HG03159 (cell line): ENCODE data around the gene GCLC.
A peak's percentile ranks its signal among the peaks of the same experiment; 100 is the strongest.
"Not testable (repeated sequence)": the region's sequence is repeated elsewhere in the genome, so short reads cannot be mapped to it uniquely, and the experiment has no call there.

Experiments used
- ATAC-seq: cut with Tn5 transposase; IDR thresholded peaks from one replicate; pipeline ENCODE4 v1.9.1; 2021; ENCODE audit warnings: mild to moderate bottlenecking, moderate library complexity; ENCODE audit not compliant: unreplicated experiment

GCLC gene

DNA sequence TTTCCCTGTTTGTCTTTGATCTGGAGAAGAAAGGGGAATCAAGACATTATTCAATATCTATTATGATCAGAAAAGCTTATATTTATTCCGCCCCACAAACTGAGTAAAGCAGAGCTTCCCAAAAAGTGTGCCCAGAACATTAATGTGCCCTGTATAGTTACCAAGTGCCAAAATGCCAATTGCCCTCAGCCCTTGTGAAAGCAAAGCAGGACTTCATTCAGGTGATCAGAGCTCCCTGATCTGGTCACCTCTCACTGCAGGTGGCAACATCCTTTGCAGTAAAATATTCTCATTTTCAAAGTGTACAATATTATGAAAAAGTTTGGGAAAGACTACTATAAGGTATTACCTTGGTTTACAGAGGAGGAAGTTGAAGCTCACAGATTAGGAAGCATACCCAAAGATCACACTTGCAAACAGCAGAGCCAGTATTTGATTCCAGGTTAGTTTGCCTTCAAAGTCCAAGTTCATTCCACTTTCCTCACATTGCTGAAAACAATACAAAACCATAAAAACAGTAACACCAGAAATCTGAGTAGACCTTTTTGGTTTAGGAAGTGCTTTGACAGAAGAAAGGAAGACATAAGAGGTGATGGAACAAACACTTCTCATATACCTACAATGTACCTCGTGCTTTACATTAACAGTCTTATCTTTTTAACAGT lies 19.6 kb upstream of the GCLC start:
- ATAC-seq = no peak

GRCh38 chr6:53556986-53557715 lies 12.2 kb upstream of the GCLC start:
- no peak for ATAC-seq

- not testable (repeated sequence) for ATAC-seq
These were observed 8.7 kb upstream of the GCLC start for GRCh38 chr6:53553600-53553999.

- not testable (repeated sequence) for ATAC-seq
These were observed 6.8 kb upstream of the GCLC start for GRCh38 chr6:53551681-53552080.

DNA sequence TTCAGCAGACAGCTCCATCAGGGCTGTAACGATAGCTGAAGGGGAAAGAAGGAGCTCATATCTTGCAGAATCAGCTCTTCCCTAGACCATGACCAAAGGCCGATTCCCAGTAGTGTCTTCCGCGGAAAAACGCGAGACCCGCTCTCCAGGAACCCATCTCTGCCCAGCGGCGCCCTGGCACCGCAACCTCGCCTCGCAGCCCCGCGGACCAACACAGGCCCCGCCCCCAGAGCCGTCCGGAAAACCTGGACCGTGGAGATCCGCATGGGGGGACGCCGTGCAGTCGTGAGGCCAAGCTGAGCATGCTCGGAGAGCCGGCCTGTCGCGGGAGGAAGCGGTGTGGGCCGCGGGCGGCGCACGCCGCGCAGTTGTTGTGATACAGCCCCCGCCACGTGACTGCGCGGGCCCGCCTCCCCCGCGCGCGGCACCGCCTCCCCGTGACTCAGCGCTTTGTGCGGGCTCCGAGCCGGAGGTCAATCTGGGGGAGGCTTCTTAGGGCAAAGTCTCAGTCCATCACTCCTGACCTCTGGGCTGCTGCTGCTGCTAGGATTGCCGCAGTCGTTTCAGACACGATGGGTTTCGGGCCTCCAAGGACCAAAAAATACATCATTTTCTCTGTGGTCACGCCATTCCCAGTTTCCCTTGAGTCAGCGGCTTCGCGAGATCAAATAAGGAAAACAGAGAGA lies 3.1 kb upstream of the GCLC start:
- peak; percentile 73 for ATAC-seq

DNA sequence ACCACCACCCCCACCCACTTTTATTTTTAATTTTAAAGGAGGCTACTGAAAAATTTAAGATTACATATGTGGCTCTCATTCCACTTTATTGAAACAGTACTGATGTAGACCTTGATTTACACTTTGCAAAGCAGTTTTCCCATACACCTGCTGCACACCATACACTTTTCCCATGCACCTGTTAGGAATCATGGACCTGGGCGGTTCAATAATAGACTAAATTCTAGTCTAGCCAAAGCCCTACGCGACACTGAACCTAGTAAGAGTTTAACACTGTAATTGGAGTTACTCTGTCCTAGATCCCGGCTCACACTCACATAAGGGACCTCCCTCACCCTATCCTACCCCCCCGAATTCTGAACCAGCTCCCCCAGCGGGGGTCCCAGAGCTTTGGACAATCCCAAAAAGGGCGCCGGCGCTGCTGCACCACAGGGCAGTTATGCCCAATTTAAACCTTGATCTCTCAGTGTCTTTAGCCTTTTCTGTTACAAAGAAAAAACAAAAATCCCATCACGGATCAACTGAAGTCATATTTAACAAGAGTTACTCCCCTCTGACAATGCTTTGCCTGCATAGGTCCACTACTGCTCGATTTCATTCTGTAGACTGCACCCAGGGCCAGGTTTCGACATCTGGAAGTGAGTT lies 2.4 kb upstream of the GCLC start:
- ATAC-seq = peak; percentile 9

GRCh38 chr6:53546281-53546680 lies 1.4 kb upstream of the GCLC start:
- no peak for ATAC-seq

- no peak for ATAC-seq
These were observed 758 bp downstream of the GCLC start for GRCh38 chr6:53544217-53544469.

DNA sequence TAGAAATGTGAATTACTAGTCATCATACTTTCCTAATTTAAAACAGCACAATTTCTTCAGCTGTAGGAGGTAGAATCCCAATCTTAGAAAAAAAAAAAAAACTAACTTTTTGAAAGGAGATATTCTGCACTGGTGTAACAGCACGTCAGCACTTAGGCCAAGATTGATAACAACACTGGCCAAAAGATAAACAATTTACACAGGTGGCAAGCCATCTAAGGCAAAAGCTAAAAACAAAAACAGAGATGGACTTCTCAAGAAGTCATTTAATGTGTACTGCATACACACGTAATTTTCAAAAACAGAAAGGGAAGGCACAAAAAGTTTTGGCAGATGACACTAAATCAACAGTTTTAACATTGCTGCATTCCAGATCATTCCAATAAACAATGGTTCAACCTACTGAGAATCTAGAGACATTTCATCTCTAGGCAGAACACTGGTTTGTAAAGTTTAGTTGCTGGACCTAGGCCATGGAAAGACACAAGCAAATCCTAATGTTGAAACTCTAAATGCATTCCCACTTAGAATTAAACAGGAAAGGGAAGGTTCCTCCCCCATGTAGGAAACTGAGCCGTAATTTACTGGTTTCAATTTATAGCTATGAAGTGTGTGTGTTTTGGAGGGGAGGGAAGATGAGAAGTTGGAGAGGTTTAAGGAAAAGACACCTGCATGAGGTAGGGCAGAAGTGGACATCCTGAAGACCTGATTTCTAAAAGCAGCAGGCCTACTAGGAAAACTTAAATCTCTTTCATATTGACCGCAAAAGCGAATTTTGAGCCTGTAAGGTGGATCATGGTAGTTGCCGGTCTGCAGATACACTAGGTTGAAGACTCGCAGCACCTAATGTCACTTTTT lies 1.3 kb downstream of the GCLC start:
- no peak for ATAC-seq

- ATAC-seq = no peak
These were observed 3.0 kb downstream of the GCLC start for GRCh38 chr6:53541900-53542299.

DNA sequence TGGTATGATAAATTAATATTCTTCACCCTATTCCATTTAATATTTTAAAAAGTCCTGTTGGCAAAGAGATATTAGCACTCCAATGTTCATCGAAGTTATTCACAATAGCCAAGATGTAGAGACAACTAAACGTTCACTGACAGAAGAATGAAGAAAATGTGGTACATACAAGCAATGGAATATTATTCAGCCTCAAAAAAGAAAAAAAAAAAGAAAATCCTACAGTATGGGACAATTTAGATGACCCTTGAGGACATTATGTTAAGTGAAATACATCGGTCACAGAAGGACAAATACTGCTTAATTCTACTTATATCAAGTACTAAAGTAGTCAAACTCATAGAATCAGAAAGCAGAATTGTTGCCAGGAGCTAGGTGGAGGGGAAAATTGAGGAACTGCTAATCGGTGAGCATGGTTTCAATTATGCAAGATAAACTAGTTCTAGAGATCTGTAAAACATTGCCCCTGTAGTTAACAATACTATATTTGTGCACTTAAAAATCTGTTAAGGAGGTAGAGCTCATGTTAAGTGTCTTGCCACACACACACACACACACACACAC lies 4.7 kb downstream of the GCLC start:
- ATAC-seq = no peak

- no peak for ATAC-seq
These were observed 5.3 kb downstream of the GCLC start for GRCh38 chr6:53539561-53539960.

DNA sequence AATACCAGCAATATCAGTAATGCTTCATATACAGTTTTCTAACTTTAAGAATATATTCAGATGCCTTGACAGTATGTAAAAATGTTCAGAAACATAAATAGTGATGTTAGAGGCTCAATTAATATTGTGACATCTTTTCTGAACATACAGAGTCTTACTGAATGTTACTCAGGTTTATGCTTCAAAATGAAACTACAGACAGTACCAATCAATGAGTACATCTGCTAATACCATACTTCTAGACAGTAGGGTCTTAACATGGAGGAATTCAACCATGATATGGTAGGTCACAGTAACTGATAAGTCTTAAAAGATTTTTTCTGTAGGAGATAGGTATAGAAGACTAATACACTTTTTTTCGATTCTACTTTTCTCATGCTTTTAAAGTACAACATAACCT lies 8.3 kb downstream of the GCLC start:
- ATAC-seq = no peak

DNA sequence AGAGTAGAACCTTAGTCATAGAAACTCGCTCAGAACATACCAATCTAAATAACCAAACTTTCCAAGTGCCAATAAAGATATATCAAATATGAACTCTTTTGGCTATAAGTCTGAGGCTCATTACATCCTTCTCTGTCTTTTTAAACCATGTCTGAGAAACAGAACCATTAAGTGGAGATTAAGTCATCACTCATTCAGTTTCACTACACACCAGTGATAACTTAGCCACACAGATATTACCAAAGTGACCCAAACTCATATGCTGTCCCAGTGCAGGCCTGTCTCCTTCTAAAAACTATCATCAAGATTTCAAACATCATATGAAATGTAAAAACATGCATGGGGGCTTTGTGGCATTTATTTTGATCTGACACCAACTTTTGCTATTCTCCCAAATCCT lies 12.0 kb downstream of the GCLC start:
- peak; percentile 47 for ATAC-seq

DNA sequence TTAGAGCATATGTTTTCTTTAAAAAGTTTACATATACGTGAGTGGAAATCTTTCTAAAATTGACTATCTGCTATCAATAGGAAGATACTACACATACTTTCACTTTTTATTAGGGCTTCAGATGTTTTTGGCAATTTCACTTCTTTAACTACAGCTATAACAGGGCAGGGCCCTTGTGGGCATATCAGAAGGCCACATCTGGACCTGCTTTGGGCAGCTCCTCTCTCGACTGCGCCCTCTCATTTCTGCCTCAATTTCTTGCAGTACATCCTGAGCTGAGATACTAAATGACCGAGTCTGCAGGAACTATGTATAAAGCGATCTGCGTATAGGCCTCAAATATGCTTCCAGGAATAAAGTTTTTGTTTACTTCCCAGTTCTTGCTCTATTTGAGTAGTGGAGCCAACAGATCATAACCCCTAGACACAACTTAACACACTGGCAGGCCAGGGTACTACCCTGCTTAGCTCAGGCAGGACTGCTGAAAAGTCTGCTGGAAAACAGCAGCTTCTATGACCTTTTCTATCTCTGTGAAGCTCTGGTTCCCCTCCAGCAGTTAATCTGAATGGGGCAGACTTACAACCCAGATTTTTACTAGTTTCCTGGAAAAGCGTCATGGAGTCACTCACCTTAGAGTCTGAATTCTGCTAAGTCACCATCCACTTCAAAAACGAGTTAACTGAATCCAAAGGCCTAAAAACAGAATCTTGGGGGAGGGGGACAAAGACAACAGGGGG lies 12.7 kb downstream of the GCLC start:
- no peak for ATAC-seq

DNA sequence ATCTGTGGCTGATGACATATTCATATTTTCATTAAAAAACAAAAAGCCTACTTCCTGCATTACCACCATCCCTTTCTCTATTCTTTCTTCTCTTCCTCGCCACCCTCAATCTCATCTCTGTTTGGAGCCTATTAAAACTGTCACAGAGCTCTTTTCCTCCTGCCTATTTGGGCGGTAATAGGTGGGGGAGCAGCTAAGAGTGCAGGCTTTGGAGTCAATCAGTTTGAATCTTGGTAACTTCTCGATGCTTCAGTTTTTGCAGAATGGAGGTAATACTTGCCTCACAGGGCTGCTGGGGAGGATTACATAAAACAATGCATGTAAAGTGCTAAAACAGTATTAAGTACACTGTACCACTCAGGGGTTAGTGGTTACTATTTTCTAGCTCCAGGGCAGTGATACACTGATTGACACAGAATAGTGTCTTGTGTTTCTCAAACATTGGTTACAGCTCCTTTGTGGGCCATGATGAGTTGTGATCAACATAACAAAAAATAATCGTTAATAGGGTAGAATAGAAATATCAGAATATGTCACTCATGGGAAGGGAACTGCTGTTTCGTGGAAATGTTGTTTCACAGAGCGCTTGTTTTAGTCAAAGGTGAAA lies 14.0 kb downstream of the GCLC start:
- ATAC-seq = no peak

- ATAC-seq = no peak
These were observed 14.6 kb downstream of the GCLC start for GRCh38 chr6:53530346-53530745.

GRCh38 chr6:53529324-53530036 lies 15.4 kb downstream of the GCLC start:
- ATAC-seq = no peak

DNA sequence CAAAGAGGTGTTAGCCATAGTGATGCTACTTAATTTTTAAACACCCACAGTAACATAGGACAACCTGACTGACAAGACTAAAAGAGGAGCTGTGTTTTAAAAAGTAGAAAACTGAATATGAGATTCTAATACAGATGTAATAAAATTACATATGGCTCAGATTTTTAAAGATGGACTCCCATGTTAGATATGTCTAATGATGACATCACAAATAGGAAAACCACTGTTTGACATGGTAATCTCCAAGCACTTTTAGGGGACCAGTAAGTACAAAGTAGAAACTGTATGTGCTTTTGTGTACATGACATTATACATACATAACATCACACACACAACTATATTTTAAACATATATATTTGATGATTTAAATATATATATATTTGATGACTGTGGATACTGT lies 16.8 kb downstream of the GCLC start:
- no peak for ATAC-seq
